SK-N-SH (cell line): Measurements from ENCODE around the gene OR2V1. TPM values are rescaled to one million over a fixed set of nuclear protein-coding genes. Genes with fewer than 3 reads are reported as not detected.

ENCODE experiments used
- CTCF ChIA-PET: fragments of 300-600, 350-600 bp; formaldehyde crosslinking; extraction: SDS; loops from one replicate; lab custom pipeline; 2021; lab: Yijun Ruan, JAX
- POLR2A ChIA-PET: fragments of 350-600 bp; sonication (Branson Sonifier 250); formaldehyde crosslinking; extraction: SDS; loops from one replicate; lab custom pipeline; 2020; ENCODE audit warnings: antibody characterized with exemption, inconsistent platforms; lab: Yijun Ruan, JAX
- DNase-seq: peaks from one replicate; pipeline ENCODE4 v3.0.0; 2012
- H2AFZ ChIP-seq: fragments of 200-600 bp; sonication (generic); 2 replicates; pipeline ENCODE4 v1.8.1; 2016; ENCODE audit warnings: antibody characterized with exemption, mild to moderate bottlenecking, low read depth
- H3F3A ChIP-seq: fragments of 200-600 bp; sonication (generic); replicated peaks from 2 replicates; pipeline ENCODE3; 2016; ENCODE audit warnings: antibody characterized with exemption, mild to moderate bottlenecking; ENCODE audit not compliant: insufficient read depth
- H3K27ac ChIP-seq, 2 experiments: fragments of 200-500 bp in 1 of 2; fragments of 200-600 bp in 1 of 2; sonication (Bioruptor generic) in 1 of 2; sonication (generic), shearing (Covaris generic) in 1 of 2; 2 replicates each; pipeline versions ENCODE4 v1.5.1 to v1.6.1; 2014 to 2016; ENCODE audit warnings: low read depth in 2 of 2, inconsistent platforms in 1 of 2, low read length in 1 of 2, mild to moderate bottlenecking in 1 of 2, mixed read lengths in 1 of 2
- H3K27me3 ChIP-seq: fragments of 200-600 bp; sonication (generic), shearing (Covaris generic); 2 replicates; pipeline ENCODE4 v1.6.1; 2016; ENCODE audit warnings: mixed run types; ENCODE audit not compliant: insufficient read depth
- H3K36me3 ChIP-seq, 2 experiments: fragments of 200-500 bp in 1 of 2; fragments of 200-600 bp in 1 of 2; sonication (Bioruptor generic) in 1 of 2; sonication (generic) in 1 of 2; replicated peaks in 1 of 2; 2 replicates each; pipeline versions ENCODE3 to v1.5.1; 2014 to 2016; ENCODE audit warnings: low read length in 1 of 2, mild to moderate bottlenecking in 1 of 2; ENCODE audit not compliant: insufficient read depth in 2 of 2, control insufficient read depth in 1 of 2
- H3K4me1 ChIP-seq, 2 experiments: fragments of 200-500 bp in 1 of 2; fragments of 200-600 bp in 1 of 2; sonication (Bioruptor generic) in 1 of 2; sonication (generic), shearing (Covaris generic) in 1 of 2; 2 replicates each; pipeline versions ENCODE4 v1.5.1 to v1.6.1; 2014 to 2016; ENCODE audit warnings: low read depth in 1 of 2, low read length in 1 of 2, mixed run types in 1 of 2; ENCODE audit not compliant: insufficient read depth in 2 of 2, control insufficient read depth in 1 of 2
- H3K4me2 ChIP-seq: fragments of 200-600 bp; sonication (generic), shearing (Covaris generic); 2 replicates; pipeline ENCODE4 v1.6.1; 2017; ENCODE audit warnings: mixed run types
- H3K4me3 ChIP-seq, 2 experiments: fragments of 200-500 bp in 1 of 2; fragments of 200-600 bp in 1 of 2; sonication (Bioruptor generic) in 1 of 2; sonication (generic), shearing (Covaris generic) in 1 of 2; 2 replicates each; pipeline versions ENCODE4 v1.5.1 to v1.8.1; 2014 to 2016; ENCODE audit warnings: low read depth in 2 of 2, inconsistent platforms in 1 of 2, low read length in 1 of 2, mild to moderate bottlenecking in 1 of 2, mixed read lengths in 1 of 2, moderate library complexity in 1 of 2
- H3K79me2 ChIP-seq: fragments of 200-600 bp; sonication (generic); 2 replicates; pipeline ENCODE4 v1.8.1; 2017; ENCODE audit warnings: mild to moderate bottlenecking; ENCODE audit not compliant: insufficient read depth
- H3K9ac ChIP-seq: fragments of 200-600 bp; sonication (generic); 2 replicates; pipeline ENCODE4 v1.6.1; 2017; ENCODE audit warnings: mixed run types
- H3K9me2 ChIP-seq: fragments of 200-600 bp; sonication (generic); 2 replicates; pipeline ENCODE4 v1.6.1; 2017; ENCODE audit warnings: mixed run types
- H3K9me3 ChIP-seq: fragments of 200-600 bp; sonication (generic); 2 replicates; pipeline ENCODE4 v1.6.1; 2017; ENCODE audit warnings: mixed run types, mild to moderate bottlenecking, moderate library complexity
- H4K20me1 ChIP-seq: fragments of 200-600 bp; sonication (generic); 2 replicates; pipeline ENCODE4 v1.6.1; 2017; ENCODE audit warnings: mild to moderate bottlenecking, mixed run types; ENCODE audit not compliant: insufficient read depth
- CHD2 ChIP-seq: fragments of 150-350 bp; IDR thresholded peaks from 2 replicates; pipeline ENCODE4 v1.6.1; 2018; ENCODE audit warnings: low read length; ENCODE audit not compliant: partially characterized antibody
- ELF1 ChIP-seq: IDR thresholded peaks from 2 replicates; pipeline ENCODE4 v1.4.0; 2012
- GABPA ChIP-seq: IDR thresholded peaks from 2 replicates; pipeline ENCODE4 v1.4.0; 2012; ENCODE audit warnings: low read depth, mild to moderate bottlenecking
- GATA2 ChIP-seq: sonication (generic); formaldehyde crosslinking; IDR thresholded peaks from 2 replicates; pipeline ENCODE4 v1.5.0; 2020; ENCODE audit warnings: mild to moderate bottlenecking, missing genetic modification reagents
- JUND ChIP-seq: IDR thresholded peaks from 2 replicates; pipeline ENCODE4 v1.4.0; 2012
- MEF2A ChIP-seq: IDR thresholded peaks from 2 replicates; pipeline ENCODE4 v1.4.0; 2012; ENCODE audit warnings: low read depth, borderline replicate concordance
- NFIC ChIP-seq: IDR thresholded peaks from 2 replicates; pipeline ENCODE4 v1.4.0; 2012; ENCODE audit warnings: borderline replicate concordance
- NRF1 ChIP-seq: IDR thresholded peaks from 2 replicates; pipeline ENCODE4 v1.6.1; 2012; ENCODE audit warnings: low read depth, mild to moderate bottlenecking, low read length
- RAD21 ChIP-seq: IDR thresholded peaks from 2 replicates; pipeline ENCODE4 v1.6.1; 2012; ENCODE audit warnings: mild to moderate bottlenecking, low read length
- RFX5 ChIP-seq: IDR thresholded peaks from 2 replicates; pipeline ENCODE4 v1.6.1; 2012; ENCODE audit warnings: mild to moderate bottlenecking, improper control_type of control experiment, low read length
- RXRA ChIP-seq: IDR thresholded peaks from 2 replicates; pipeline ENCODE4 v1.4.0; 2012; ENCODE audit warnings: low read depth, mild to moderate bottlenecking, borderline replicate concordance
- SIN3A ChIP-seq: IDR thresholded peaks from 2 replicates; pipeline ENCODE4 v1.6.1; 2012; ENCODE audit warnings: low read depth, mild to moderate bottlenecking, low read length, moderate library complexity, borderline replicate concordance
- TAF1 ChIP-seq: IDR thresholded peaks from 2 replicates; pipeline ENCODE4 v1.6.1; 2012; ENCODE audit warnings: low read depth, mild to moderate bottlenecking, low read length, moderate library complexity, borderline replicate concordance
- TCF12 ChIP-seq: IDR thresholded peaks from 2 replicates; pipeline ENCODE4 v1.4.0; 2012
- TEAD4 ChIP-seq: IDR thresholded peaks from 2 replicates; pipeline ENCODE4 v1.4.0; 2012; ENCODE audit warnings: mild to moderate bottlenecking, borderline replicate concordance; ENCODE audit not compliant: insufficient read depth
- YY1 ChIP-seq: IDR thresholded peaks from 2 replicates; pipeline ENCODE4 v1.4.0; 2012; ENCODE audit warnings: low read depth, mild to moderate bottlenecking
- WGBS: methylation state at CpG from one replicate; pipeline ENCODE4 v1.1.6; 2017; ENCODE audit warnings: low lambda C conversion rate; 5-methylcytosine and 5-hydroxymethylcytosine counted together
- polyA plus RNA-seq, 3 experiments: library from polyadenylated mRNA; depleted of rRNA; stranded (reverse); fragments of >200 nt; gene quantifications; 2 replicates each; pipeline ENCODE4 v1.2.3, GENCODE V29; 2012
- TF ChIP-seq, protein P1 (sequence below): IDR thresholded peaks from 2 replicates; pipeline ENCODE4 v1.4.0; 2012; ENCODE audit warnings: low read depth, borderline replicate concordance
- TF ChIP-seq, protein P2 (sequence below): fragments of 200-600 bp; sonication (generic); IDR thresholded peaks from 2 replicates; pipeline ENCODE4 v1.6.1; 2017; ENCODE audit warnings: antibody characterized with exemption, mild to moderate bottlenecking, moderate library complexity

OR2V1 gene
- polyA plus RNA-seq, 1 of the 3 experiments (the other 2 are of a cell fraction), result not detected

DNA sequence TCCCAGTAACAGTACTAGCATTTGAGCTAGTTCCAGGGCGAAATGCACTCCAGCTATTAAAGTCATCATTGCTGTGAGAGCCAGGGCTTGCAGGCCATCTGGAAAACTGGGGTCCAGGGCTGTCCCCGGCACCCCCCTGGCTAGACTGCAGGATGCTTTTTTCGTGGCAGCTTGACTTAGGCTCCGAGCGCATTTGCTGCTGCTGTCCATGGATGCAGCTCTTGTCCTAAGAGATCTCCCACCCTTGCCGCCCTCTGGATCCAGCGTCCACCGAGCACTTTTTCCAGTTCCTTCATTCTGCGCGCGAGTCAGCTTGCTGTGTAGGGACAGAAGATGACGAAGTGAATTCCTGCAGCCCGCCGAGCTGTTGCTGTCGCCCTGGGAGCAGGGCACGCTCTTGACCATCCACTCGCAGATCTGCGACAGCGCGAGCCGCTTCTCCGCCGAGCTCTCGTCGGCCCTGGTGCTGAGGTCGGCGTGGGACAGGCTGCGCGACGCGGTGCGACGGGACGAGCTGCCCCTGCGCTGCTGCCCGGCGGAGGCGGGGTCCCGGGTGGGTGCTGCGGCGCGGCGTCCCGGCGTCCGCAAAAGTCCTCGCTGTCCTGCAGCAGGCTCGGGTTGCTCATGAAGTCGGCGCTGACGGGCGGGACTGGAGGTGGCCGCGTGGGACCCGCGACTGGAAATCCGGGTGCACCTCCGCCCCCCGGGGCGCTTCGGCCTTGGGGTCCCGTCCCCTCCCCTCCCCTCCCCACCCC lies 30.7 kb downstream of the OR2V1 start (continued):
- TF ChIP-seq CHD2 (no peak), RAD21 (no peak), NRF1 (no peak), SIN3A (no peak), YY1 (no peak), ELF1 (no peak)
- TF ChIP-seq, protein P1, sequence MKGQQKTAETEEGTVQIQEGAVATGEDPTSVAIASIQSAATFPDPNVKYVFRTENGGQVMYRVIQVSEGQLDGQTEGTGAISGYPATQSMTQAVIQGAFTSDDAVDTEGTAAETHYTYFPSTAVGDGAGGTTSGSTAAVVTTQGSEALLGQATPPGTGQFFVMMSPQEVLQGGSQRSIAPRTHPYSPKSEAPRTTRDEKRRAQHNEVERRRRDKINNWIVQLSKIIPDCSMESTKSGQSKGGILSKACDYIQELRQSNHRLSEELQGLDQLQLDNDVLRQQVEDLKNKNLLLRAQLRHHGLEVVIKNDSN, result no peak

DNA sequence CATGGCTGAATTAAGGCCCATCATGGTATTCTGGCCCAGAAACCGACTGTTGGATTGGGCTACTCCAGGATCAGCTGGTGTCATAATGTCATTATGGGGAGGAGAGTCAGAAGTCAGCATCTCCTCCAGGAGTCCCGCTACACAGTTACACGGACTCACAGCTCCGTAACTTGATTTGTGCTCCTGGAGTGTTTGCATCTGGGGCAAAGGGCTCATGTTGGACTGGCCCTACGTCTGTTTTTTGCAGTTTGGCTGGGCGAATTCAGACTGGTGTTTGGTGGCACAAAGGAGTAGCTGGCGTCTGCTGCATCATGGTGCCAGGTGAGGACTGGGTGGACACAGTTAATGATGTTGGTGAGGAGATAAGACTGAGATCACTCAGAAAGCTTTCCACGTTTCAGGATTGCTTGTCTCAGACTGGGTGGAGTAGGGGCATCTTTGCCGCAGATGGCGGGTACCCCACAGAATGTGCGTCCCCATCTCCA lies 31.3 kb downstream of the OR2V1 start:
- no peaks in the 10 kb centered on the region for H3K79me2 ChIP-seq
- no peaks in the 10 kb centered on the region for H3K9me3 ChIP-seq
- no peaks in the 10 kb centered on the region for H3K9me2 ChIP-seq
- no peaks in the 10 kb centered on the region for H3K36me3 ChIP-seq
- no peak overlapping the region for H3K4me2 ChIP-seq
- TF ChIP-seq JUND (no peak), NRF1 (no peak), TAF1 (no peak), TCF12 (no peak), RXRA (no peak), SIN3A (no peak), MEF2A (no peak), NFIC (no peak), TEAD4 (no peak), RFX5 (no peak), GABPA (no peak), ELF1 (no peak), GATA2 (CRISPR knock-in tag) (no peak)
- TF ChIP-seq, protein P2, sequence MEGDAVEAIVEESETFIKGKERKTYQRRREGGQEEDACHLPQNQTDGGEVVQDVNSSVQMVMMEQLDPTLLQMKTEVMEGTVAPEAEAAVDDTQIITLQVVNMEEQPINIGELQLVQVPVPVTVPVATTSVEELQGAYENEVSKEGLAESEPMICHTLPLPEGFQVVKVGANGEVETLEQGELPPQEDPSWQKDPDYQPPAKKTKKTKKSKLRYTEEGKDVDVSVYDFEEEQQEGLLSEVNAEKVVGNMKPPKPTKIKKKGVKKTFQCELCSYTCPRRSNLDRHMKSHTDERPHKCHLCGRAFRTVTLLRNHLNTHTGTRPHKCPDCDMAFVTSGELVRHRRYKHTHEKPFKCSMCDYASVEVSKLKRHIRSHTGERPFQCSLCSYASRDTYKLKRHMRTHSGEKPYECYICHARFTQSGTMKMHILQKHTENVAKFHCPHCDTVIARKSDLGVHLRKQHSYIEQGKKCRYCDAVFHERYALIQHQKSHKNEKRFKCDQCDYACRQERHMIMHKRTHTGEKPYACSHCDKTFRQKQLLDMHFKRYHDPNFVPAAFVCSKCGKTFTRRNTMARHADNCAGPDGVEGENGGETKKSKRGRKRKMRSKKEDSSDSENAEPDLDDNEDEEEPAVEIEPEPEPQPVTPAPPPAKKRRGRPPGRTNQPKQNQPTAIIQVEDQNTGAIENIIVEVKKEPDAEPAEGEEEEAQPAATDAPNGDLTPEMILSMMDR, result no peak
- H3K9ac ChIP-seq, result no peak overlapping the region
- no peaks in the 10 kb centered on the region for H3F3A ChIP-seq
- POLR2A ChIA-PET, result no interaction called here
- no peak overlapping the region for H3K4me3 ChIP-seq
- H3K27ac ChIP-seq, result no peak overlapping the region
- WGBS, result 27% methylated on average over 6 of the region's 11 CpGs
- H3K27me3 ChIP-seq, result peaks cover 24% of the 10 kb centered on the region
- H2AFZ ChIP-seq, result no peak overlapping the region
- DNase-seq, result no peak
- CTCF ChIA-PET, result interaction anchor here (1.0 to 1.1 kb wide), 3 partner anchors 26 to 231 kb away, joined by 3 read pairs; no protein-coding TSS in a partner anchor
- H3K4me1 ChIP-seq, result no peaks in the 10 kb centered on the region
- H4K20me1 ChIP-seq, result no peaks in the 10 kb centered on the region
